HG03442 (cell line): ENCODE results near the gene BRD3.

Source experiments
- ATAC-seq: cut with Tn5 transposase; IDR thresholded peaks from one replicate; pipeline ENCODE4 v1.9.1; 2021; ENCODE audit warnings: mild to moderate bottlenecking, moderate library complexity; ENCODE audit not compliant: unreplicated experiment

The BRD3 gene

DNA sequence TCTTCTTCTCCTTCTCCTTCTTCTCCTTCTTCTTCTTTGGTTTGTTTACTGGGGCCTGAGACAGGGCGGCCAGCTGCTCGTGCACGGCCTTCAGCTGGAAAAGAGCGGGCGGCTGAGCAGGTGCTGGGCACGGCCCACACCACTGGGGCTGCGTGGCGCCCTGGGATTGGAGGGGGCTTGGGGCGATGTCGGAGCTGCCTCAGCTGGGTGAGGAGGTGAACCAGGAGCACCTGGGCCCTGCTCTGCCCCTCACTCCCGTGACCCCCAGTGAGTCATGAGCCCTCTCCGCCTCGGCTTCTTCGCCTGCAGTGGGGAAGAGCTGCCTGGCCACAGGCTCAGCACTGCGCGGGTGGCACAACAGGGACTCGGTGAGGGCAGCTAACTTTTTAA, 27.7 kb downstream of the BRD3 start:
- no peak for ATAC-seq

DNA sequence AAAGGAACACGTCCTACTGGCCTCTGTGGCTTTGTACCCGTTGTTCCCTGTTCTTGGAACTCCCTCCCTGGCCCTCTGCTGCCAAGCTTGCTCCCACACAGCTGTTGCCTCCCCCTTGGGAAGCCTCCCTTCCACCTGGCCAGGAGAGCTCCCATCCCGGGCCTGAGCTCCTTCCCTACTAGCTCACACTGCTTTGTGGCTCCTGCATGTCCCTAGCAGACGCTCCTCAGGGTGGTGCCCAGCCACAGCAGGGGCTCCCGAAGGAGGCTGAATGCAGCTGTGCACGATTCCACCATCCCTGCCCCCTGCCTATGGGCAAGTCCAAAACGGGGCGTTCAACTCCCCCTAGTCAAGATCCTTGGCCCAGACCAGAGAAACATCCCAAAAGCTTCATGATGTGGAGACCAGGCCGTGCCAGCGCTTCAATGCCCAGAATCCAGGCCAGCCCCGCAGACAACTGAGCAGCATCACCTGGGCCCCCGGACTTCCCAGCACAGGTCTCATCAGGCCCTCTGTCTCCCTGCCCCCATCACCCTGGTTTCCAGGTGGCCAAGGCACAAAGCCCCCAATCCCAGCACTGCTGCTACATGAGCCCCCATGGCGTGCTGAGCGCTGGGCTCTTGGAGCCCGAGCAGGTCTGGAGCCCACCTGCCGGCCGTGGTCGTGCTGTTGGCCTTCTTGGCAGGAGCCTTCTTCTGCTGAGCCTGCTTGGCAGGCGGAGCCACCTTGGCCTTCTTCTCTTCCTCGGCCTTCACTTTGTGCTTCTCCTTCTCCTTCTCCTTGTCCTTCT, 28.2 kb downstream of the BRD3 start:
- ATAC-seq, result no peak

DNA sequence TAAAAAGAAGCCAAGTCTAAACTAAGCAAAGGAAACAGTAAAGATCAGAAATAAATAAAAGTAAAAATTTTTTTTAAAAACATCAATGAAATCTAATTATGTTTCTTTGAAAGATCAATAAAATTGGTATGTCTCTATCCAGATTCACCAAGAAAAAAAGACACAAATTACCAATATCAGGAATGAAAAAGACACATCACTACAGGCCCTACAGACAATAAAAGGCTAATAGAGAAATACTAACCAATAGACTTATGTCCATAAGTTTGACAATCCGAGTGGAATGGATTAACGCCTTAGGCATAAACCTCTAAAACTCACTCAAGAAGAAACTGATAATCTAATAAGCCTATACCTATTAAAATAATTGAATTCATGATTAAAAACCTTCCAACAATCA, 30.2 kb downstream of the BRD3 start:
- ATAC-seq, result no peak

DNA sequence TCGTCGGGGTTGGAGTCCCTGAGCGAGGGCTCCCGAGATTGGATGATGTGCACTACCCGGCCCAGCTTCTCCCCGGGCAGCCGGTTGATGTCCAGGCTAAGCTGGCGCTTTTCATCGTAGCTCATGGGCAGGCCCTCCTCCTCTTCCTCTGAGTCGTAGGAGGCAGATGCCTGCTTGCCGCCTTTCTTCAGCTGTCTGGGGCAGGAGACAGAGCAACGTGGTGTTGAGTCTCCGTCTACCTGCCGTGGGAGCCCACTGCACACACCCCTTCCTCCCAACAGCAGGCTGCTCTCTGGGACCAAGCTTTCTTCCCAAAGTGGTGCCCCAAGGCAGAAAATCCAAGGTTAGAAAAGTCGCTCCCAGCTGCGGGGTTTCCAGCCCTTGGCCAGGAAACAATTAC, 31.7 kb downstream of the BRD3 start:
- no peak for ATAC-seq

DNA sequence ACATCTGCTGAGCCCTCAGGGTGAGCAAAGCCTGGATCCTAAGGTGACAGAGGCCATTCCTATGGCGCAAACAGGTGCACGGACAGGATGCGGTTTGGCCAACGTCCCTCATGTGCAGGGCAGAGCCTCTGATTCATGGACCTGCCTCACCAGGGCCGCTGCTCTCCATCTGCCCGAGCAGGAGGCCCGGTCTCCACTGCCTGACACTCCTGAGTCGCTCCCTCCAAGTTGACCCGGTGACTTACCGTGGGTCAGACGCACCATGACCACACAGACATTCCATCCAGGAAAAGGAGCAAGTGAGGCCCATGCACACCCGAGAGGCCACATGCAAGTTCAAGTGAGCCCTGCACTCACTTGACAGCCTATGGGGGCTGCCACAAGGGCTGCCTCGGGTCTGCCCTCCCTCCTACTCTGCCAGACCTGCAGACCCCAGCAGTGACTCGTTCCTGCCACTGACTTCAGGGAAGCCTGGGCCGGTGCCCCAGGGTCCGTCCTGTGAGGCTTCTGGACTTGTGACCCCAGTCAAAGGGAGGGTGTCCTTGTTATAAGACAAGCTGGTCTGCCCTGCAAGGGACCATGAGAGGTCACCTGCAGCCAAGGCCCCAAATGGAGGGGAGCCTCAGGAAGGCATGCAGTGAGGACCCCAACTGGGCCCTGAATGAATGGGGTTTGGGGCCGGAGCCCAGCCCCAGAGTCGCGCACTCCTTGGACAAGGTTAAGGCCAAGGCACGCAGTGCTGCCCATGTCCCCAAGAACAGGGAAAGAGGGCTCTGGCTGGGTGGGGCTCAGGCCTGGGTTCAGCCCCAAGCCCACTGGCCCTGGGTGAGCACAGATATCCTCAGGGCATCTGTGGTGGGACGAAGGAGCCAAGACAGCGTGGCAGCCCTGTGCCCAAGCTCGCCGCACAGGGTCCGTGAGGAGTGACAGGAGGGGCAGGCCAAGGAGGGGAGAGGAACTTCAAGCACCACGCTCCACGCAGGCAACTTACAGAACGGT, 32.5 kb downstream of the BRD3 start:
- no peak for ATAC-seq

DNA sequence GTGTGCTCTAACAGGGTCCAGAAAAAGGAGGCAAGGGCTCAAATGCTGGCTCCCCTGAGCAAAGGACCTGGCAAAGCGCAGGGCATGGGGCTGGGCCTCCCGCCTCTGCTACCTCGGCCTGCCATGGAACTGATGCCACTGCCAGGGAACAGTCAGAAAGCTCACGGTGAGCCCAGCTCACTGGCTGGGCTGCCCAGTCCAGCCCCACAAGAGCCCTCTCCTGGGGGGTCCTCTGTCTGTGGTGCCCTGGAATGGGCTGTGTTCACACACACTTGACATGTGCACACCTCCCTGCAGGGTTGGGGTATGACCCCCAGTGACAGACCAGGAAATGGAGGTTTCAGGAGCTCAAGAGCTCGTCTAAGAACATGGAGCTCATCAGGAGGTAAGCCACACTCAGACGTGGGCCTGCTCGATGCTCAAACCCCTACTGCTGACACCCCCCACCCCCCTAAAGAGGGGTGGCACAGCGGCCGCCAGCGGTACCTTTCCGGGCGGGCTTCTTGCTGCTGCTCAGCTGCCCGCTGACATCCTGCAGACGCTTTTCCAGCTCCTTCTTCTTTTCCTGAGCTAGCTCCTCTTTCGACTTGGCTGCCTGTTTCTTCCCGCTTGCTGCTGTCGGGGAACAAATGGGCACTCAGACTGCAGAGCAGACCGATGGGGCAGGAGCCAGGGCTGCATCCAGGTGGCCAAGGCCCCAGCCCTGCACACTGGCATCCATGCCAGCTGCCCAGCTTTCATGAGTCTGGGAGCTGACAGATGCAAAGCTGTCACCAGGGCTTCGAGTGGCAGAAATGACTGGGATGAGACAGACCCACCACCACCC, 33.4 kb downstream of the BRD3 start:
- ATAC-seq, result no peak

DNA sequence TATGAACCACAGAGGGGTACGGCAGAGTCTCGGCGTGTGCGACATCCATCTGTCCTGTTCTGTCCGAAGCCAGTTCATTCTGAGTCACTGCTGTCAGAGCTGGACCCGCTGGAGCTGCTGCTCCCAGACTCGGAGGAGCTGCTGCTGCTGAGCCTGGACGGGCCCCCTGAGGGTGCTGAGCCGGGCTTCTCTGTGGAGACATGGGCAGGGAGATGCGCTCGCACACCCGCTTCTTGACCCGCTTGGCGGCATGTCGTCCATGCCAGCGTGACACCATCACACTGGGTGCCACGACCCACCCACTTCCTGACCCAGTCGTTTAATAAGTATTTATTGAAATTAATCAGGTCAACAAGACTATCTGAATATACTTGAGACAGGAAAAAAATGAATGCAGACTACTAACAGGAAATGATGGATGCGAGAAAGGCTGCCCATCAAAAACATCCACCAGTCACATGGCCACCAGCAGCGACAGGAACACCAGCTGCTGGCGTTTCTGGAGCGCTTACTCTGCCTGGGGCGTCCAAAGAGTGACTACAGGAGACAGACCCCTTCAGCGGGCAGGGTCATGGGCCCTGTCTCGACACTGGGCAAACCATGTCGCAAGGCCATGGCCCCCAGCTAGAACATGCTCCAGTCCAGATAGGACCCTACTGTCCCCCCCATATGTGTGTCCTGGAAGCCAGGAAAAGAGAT, 34.2 kb downstream of the BRD3 start:
- ATAC-seq, result no peak

DNA sequence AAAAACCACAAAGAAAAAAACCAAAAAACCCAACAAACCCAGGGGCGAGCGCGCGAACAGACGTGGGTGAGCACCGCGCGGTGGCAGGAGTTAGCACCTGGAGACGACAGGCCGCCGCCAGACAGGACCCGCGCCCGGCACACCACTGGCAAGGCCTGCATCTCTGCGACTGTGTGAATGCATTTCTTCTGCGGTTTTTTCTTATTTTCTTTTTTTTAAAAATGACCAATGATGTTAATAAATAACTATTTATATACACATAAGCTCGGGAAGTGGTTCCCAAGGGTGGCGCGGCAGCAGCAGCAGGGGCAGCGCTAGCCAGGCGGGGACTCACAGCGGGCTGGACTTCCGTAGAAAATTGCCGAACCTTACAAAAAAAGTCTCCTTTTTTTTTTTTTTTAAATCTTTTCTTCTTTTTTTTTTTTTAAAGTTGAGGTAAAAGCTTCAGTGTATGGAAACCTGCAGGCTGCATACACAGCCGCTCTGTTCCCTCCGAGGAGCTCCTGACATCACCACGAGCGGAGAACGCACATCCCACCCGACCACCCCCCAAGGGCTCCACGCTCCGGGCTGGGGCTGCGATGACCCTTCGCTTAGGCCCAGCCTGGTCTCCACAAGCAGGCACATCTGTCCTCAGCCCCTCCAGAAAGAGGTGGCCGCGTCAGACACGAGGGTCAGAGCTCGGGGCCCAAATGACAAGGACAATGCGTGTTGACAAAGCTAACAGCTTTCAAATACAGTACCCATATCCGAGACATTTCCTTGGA, 35.2 kb downstream of the BRD3 start:
- ATAC-seq, result no peak

DNA sequence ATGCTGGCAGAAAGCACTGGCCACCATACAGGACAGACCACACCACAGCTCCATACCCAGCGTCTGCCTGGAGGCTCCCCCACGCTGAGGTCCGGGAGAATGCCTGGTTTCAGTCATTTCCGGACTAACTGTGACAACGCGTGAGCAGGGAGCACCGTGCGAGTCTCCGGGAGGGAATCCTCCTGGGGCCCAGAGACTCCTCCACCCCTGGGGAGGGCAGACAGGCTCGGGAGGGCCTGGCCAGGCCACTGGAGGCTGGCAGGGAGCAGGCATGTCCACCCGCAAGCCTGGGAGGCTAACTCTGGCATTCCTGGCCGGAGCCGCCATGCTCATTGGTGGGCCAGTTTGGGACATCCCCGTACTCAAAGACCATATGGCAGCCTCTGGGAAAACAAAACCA, 36.0 kb downstream of the BRD3 start:
- no peak for ATAC-seq

DNA sequence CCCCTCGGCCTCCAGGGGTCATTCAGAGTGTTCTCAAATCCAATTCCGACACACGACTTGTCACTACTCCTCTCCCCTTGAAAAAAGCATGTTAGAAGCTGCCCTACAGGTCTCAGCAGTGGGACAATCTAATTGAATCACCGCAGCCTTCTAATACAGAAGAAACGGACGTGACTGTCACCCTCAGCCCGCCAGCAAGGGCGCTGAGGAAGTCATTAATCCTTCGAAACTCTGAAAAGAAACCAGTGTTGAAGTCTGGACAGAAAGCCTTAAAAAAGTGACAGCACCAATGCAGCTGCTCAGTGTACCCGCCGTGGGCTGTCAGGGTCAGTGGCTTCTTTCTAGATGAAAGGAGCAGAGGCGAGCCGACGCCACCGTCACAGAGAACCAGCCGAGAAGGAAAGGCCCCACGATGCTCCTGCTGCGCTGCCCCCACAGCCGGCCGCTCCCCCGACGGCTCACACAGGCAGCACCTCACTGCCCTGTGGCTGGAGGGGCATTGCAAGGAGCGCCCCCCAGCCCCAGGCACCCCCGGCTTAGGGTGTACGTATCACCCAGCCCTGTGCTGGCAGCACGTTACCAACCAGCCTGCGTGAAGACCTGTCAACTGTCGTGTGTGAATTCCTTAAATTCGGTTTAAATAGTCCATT, 36.9 kb downstream of the BRD3 start:
- ATAC-seq, result no peak

DNA sequence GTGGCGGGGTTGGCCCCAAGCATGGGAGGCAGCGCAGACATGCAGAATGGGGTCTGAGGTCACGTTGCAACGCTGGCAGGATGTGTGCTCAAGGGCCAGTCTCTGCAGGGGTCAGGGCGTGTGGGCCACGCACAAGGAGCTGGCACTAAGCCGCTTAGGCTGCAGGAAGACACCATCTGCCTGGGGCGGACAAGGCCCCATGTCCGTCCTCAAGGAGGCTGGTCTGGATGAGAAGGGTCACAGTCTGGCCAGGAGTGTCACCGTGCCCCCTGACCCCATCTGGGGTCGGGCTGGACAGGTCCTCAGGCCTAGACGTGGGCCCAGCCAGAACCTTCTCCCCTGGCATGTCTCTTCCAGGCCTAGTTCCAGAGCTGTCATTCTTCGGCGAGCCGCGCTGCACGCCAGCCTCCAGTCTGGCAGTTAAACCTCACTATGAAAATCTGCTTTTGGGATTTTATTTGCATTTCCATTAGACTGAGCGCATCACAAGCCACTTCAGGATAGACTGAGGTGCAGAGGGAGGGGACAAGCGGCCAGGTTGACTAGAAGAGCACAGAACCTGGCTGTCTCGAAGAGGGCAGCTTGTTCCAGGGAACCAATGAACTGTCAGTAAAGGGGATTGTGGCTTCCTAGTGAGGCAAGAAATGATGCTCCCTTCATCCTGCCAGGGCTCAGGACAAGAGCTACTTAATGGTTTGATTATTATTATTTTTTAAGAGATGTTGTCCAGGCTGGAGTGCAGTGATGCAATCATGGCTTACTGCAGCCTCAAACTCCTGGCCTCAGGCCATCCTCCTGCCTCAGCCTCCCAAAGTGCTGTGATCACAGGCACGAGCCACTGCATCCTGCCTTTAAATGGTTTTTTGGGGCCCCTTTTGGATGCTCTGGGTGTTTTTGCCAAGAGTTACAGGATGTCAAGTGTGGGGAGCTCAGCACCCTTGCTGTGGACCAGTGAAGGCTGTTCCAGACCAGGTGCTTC, 38.3 kb downstream of the BRD3 start:
- no peak for ATAC-seq

DNA sequence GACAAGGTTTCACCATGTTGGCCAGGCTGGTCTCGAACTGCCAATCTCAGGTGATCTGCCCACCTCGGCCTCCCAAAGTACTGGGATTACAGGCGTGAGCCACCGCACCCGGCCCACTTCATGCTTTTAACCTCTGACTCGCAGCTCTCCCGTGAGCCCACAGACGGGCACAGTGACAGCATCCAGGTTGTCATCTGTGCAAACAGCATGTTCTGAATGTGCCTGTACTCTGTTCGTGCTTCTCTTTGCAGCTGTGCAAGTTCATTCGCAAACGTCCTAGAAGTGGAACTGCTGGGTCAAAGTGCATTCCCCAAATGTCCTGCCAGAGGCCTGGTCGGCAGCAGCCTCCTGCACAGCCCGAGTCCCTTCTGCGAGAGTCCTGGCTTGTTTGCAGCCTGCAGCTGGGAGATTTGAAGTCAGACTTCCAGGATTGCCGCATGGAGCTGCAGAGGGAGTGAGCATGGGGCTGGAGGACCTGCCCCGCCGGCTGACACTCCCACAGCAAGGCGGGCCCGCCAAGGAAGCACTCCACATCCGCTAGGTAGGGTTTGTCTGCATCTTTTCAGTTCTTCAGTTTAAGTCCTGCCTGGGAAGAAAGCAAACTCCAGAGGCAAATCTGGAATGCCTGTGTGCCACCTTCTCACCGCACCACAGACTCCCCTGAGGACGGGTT, 39.1 kb downstream of the BRD3 start:
- no peak for ATAC-seq

DNA sequence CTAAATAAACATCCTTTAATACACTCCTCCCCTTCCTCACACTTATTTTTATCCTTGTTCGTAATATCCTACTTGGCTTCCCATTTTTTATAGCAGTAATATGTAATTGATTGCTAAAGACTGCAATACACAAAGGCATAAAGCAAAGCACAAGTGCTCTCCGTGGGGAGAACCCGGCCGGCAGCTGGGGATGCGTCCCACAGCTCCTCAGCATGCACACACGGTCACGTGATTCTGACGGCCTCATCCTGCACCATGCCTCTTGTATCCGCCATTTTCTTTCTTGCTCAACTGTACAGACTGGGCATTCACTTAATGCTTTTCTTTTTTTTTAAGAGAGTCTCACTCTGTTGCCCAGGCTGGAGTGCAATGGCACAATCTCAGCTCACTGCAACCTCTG, 39.8 kb downstream of the BRD3 start:
- ATAC-seq, result no peak

DNA sequence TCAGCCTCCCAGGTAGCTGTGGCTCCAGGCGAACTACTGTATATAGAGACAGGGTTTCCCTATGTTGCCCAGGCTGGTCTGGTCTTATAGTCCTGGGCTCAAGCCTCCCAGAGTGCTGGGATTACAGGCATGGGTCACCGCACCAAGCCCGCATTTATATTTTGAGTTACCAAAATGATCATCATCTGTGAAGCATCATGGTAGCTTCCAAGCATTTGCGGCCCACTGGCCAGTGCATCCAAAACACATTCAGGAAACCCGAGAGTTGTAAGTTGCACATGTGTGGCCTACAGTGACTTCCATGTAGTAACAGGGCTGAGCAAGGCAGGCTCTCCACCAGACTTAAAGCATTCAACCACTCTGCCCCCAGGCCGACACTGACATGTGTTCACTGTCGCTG, 40.3 kb downstream of the BRD3 start:
- no peak for ATAC-seq

DNA sequence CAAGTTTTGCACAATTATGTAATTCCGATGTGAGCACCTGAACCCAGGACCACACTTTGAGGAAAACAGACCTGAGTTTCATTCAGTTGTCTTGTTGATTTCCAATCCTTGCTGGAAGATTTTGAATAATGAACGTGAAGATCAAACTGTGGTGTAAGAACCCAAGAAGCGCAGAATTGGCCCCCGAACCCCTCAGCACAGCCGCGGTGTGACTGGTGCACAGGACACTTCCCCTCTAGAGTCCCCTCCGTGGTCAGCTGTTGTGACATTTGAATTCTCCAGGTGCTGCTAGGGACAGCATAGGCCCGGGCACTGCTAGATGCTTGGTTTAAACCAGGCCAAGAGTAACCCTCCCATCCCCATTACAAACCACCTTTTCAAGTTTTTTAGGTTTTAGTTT, 40.8 kb downstream of the BRD3 start:
- no peak for ATAC-seq

DNA sequence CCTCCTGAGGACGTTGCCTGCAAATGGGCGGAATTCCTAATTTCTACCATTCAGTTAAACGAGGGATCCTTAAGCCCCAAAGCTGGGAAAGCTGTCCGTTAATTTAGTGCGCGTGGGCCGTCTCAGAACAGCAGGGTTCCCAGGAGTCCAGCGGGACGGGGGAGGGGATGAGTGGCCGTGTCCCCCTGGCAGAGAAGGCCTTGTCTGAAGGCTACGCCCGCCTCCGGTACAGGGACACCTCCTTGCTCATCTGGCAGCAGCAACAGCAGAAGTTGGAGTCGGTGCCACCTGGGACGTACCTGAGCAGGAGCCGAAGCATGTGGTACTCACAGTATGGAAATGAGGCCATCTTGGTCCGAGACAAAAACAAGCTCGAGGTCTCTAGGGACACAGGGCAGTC, 41.2 kb downstream of the BRD3 start:
- ATAC-seq, result no peak
